Lung (tissue), 12 donors: ENCODE results near the gene PLCL1. TPM values are rescaled to one million over a fixed set of nuclear protein-coding genes. Genes with fewer than 3 reads are reported as not detected.

Experiments
- ATAC-seq: fragments of 200-7000 bp; cut with Tn5 transposase; one replicate; pipeline ENCODE4 v1.9.1; 2020; ENCODE audit warnings: moderate number of reproducible peaks; ENCODE audit not compliant: insufficient read depth, low FRiP score
- DNase-seq, 3 donors: peaks; one replicate each; pipeline ENCODE4 v3.0.0-alpha.2; 2013 to 2017
- H3K27ac ChIP-seq, 2 donors: one replicate each; pipeline ENCODE4 v1.5.1; 2013; ENCODE audit warnings: mild to moderate bottlenecking in 2 of 2, moderate library complexity in 2 of 2, control low read depth in 1 of 2, inconsistent platforms in 1 of 2, low read depth in 1 of 2, low read length in 1 of 2
- H3K27me3 ChIP-seq, 3 donors: one replicate each; pipeline ENCODE4 v1.5.1; 2013; ENCODE audit warnings: low read length in 2 of 3; ENCODE audit not compliant: control insufficient read depth in 3 of 3, insufficient read depth in 3 of 3
- H3K36me3 ChIP-seq, 4 donors: one replicate each; pipeline ENCODE4 v1.5.1; 2013; ENCODE audit warnings: low read length in 4 of 4, mild to moderate bottlenecking in 1 of 4, moderate library complexity in 1 of 4; ENCODE audit not compliant: control insufficient read depth in 4 of 4, insufficient read depth in 4 of 4
- H3K4me1 ChIP-seq, 5 donors: one replicate each; pipeline ENCODE4 v1.5.1; 2013; ENCODE audit warnings: low read length in 5 of 5, mild to moderate bottlenecking in 2 of 5, moderate library complexity in 1 of 5; ENCODE audit not compliant: control insufficient read depth in 5 of 5, insufficient read depth in 5 of 5
- H3K4me3 ChIP-seq: one replicate; pipeline ENCODE4 v1.5.1; 2013; ENCODE audit warnings: mild to moderate bottlenecking, control low read depth, moderate library complexity
- H3K9ac ChIP-seq, 2 donors: one replicate each; pipeline ENCODE4 v1.5.1; 2013; ENCODE audit warnings: low read length in 2 of 2, control low read depth in 1 of 2; ENCODE audit not compliant: insufficient read depth in 1 of 2
- H3K9me3 ChIP-seq, 4 donors: one replicate each; pipeline ENCODE4 v1.5.1; 2013; ENCODE audit warnings: low read length in 3 of 4, mild to moderate bottlenecking in 1 of 4, moderate library complexity in 1 of 4; ENCODE audit not compliant: control insufficient read depth in 4 of 4, insufficient read depth in 3 of 4
- CTCF ChIP-seq: IDR thresholded peaks from 2 replicates; pipeline ENCODE4 v1.5.1; 2012; ENCODE audit warnings: mild to moderate bottlenecking; ENCODE audit errors: control extremely low read depth, extremely low read depth
- WGBS, 2 donors: extraction: QIAGEN DNeasy Blood & Tissue Kit; methylation state at CpG; one replicate each; pipeline ENCODE4 v1.1.7; 2013; 5-methylcytosine and 5-hydroxymethylcytosine counted together
- polyA plus RNA-seq, 2 donors: library from polyadenylated mRNA; stranded (reverse); fragments of 200-250 nt; gene quantifications; one replicate each; pipeline ENCODE4 v1.2.1, GENCODE V29; 2013
- total RNA-seq, 2 donors: library from RNA; depleted of rRNA in 1 of 2; stranded (reverse); fragments of >200 nt in 1 of 2; gene quantifications; one replicate each; pipeline ENCODE4 v1.2.1, GENCODE V29; 2014 to 2021
- donor health status: control.
- donor health status: control.
- donor health status: Bipolar disorder and iron deficiency.
- donor health status: healthy.
- donor health status: DM: yes; HTN: yes; CAD: no.

The PLCL1 gene
- total and polyA plus RNA-seq, 4 donors: 1.1 to 13.0 (median 2.9) TPM

- no peak for TF ChIP-seq CTCF
- Histone ChIP-seq H3K4me3 (no peak overlapping the region), H3K36me3 (no peaks in the 10 kb centered on the region), H3K9me3 (peaks cover 0 to 2% (median 0%) of the 10 kb centered on the region in 4 donors), H3K9ac (no peak overlapping the region), H3K4me1 (peaks cover 0 to 23% (median 6%) of the 10 kb centered on the region in 5 donors), H3K27me3 (no peaks in the 10 kb centered on the region), H3K27ac (no peak overlapping the region)
- ATAC-seq (no peak), DNase-seq (no peak)
These were observed 125.5 kb downstream of the PLCL1 start for GRCh38 chr2:197929886-197930227.

GRCh38 chr2:197930570-197931278 lies 126.3 kb downstream of the PLCL1 start:
- Histone ChIP-seq H3K27ac (no peak overlapping the region), H3K9ac (no peak overlapping the region), H3K27me3 (no peaks in the 10 kb centered on the region), H3K4me1 (peaks cover 0 to 18% (median 6%) of the 10 kb centered on the region in 5 donors), H3K9me3 (peaks cover 0 to 2% (median 0%) of the 10 kb centered on the region in 4 donors), H3K36me3 (no peaks in the 10 kb centered on the region), H3K4me3 (no peak overlapping the region)
- WGBS, 2 donors: 95% methylated on average over 4 of the region's 4 CpGs
- ATAC-seq: no peak
- no peak for DNase-seq
- no peak for TF ChIP-seq CTCF

GRCh38 chr2:197931661-197932312 lies 127.4 kb downstream of the PLCL1 start:
- no peak overlapping the region for H3K27ac ChIP-seq
- H3K4me3 ChIP-seq: no peak overlapping the region
- no peak for TF ChIP-seq CTCF
- no peak overlapping the region for H3K9ac ChIP-seq
- no peaks in the 10 kb centered on the region for H3K36me3 ChIP-seq
- WGBS, 2 donors: 72 to 88% methylated on average over 1 of the region's 1 CpG
- ATAC-seq (no peak), DNase-seq (no peak)
- H3K4me1 ChIP-seq: peaks cover 0 to 17% (median 6%) of the 10 kb centered on the region in 5 donors
- H3K27me3 ChIP-seq: no peaks in the 10 kb centered on the region
- H3K9me3 ChIP-seq: peaks cover 0 to under 1% (median 0%) of the 10 kb centered on the region in 4 donors
